ENCODE results near the gene BTLA.
"Not testable (repeated sequence)": the region's sequence is repeated elsewhere in the genome, so short reads cannot be mapped to it uniquely, and the experiment has no call there.

BTLA gene

GRCh38 chr3:112459750-112460149 lies 39.5 kb downstream of the BTLA start:
- DNase-seq (no peak), ATAC-seq (replicated peaks) (peak; percentile 53)
- Mint-ChIP-seq H3K4me3 (peak overlapping the region; percentile 62 to 70), H3K4me1 (ENCODE audit: low read depth in 2 of 2) (peaks cover 43 to 45% of the 10 kb centered on the region in 2 donors), H3K27ac (peak overlapping the region; percentile 75 to 89), H3K9me3 (no peaks in the 10 kb centered on the region), H3K27me3 (no peaks in the 10 kb centered on the region), H3K36me3 (ENCODE audit: insufficient read depth) (no peaks in the 10 kb centered on the region)

GRCh38 chr3:112456147-112456546 lies 43.1 kb downstream of the BTLA start:
- ATAC-seq (replicated peaks) (no peak), DNase-seq (no peak)
- H3K36me3 Mint-ChIP-seq (ENCODE audit: insufficient read depth): no peaks in the 10 kb centered on the region
- H3K4me1 Mint-ChIP-seq (ENCODE audit: low read depth in 2 of 2): peaks cover 20 to 29% of the 10 kb centered on the region in 2 donors
- no peaks in the 10 kb centered on the region for H3K9me3 Mint-ChIP-seq
- H3K27ac Mint-ChIP-seq: no peak overlapping the region
- no peak overlapping the region for H3K4me3 Mint-ChIP-seq
- H3K27me3 Mint-ChIP-seq: no peaks in the 10 kb centered on the region

GRCh38 chr3:112448939-112449338 lies 50.3 kb downstream of the BTLA start:
- ATAC-seq (replicated peaks): no peak
- H3K4me1 Mint-ChIP-seq (ENCODE audit: low read depth in 2 of 2): peaks cover 4 to 5% of the 10 kb centered on the region in 2 donors
- DNase-seq: no peak
- no peak overlapping the region for H3K4me3 Mint-ChIP-seq
- no peaks in the 10 kb centered on the region for H3K36me3 Mint-ChIP-seq (ENCODE audit: insufficient read depth)
- no peak overlapping the region for H3K27ac Mint-ChIP-seq
- H3K9me3 Mint-ChIP-seq: no peaks in the 10 kb centered on the region
- H3K27me3 Mint-ChIP-seq: no peaks in the 10 kb centered on the region

- Mint-ChIP-seq H3K27me3 (no peaks in the 10 kb centered on the region), H3K27ac (no peak overlapping the region), H3K4me3 (no peak overlapping the region), H3K4me1 (ENCODE audit: low read depth in 2 of 2) (peaks cover 4 to 5% of the 10 kb centered on the region in 2 donors), H3K36me3 (ENCODE audit: insufficient read depth) (no peaks in the 10 kb centered on the region), H3K9me3 (no peaks in the 10 kb centered on the region)
- ATAC-seq (replicated peaks) (no peak), DNase-seq (no peak)
These were observed 52.9 kb downstream of the BTLA start for GRCh38 chr3:112446343-112446742.

GRCh38 chr3:112445839-112446238 lies 53.4 kb downstream of the BTLA start:
- no peaks in the 10 kb centered on the region for H3K36me3 Mint-ChIP-seq (ENCODE audit: insufficient read depth)
- no peak for ATAC-seq (replicated peaks)
- H3K27me3 Mint-ChIP-seq: no peaks in the 10 kb centered on the region
- H3K9me3 Mint-ChIP-seq: no peaks in the 10 kb centered on the region
- H3K4me1 Mint-ChIP-seq (ENCODE audit: low read depth in 2 of 2): peaks cover 4 to 5% of the 10 kb centered on the region in 2 donors
- no peak for DNase-seq
- no peak overlapping the region for H3K27ac Mint-ChIP-seq
- H3K4me3 Mint-ChIP-seq: no peak overlapping the region

- H3K4me3 Mint-ChIP-seq: peak overlapping the region; percentile 53 to 66
- no peaks in the 10 kb centered on the region for H3K9me3 Mint-ChIP-seq
- H3K4me1 Mint-ChIP-seq (ENCODE audit: low read depth in 2 of 2): peaks cover 12 to 21% of the 10 kb centered on the region in 2 donors
- no peaks in the 10 kb centered on the region for H3K36me3 Mint-ChIP-seq (ENCODE audit: insufficient read depth)
- no peaks in the 10 kb centered on the region for H3K27me3 Mint-ChIP-seq
- peak overlapping the region; percentile 47 to 67 for H3K27ac Mint-ChIP-seq
- DNase-seq: peak; percentile 11 to 16 (median 14)
- ATAC-seq (replicated peaks): peak; percentile 98
These were observed 61.9 kb downstream of the BTLA start for GRCh38 chr3:112437146-112438022.

GRCh38 chr3:112429960-112430359 lies 69.3 kb downstream of the BTLA start:
- H3K36me3 Mint-ChIP-seq (ENCODE audit: insufficient read depth): no peaks in the 10 kb centered on the region
- H3K4me3 Mint-ChIP-seq: no peak overlapping the region
- H3K27ac Mint-ChIP-seq: no peak overlapping the region
- DNase-seq: no peak
- H3K9me3 Mint-ChIP-seq: no peaks in the 10 kb centered on the region
- no peaks in the 10 kb centered on the region for H3K4me1 Mint-ChIP-seq (ENCODE audit: low read depth in 2 of 2)
- no peaks in the 10 kb centered on the region for H3K27me3 Mint-ChIP-seq
- no peak for ATAC-seq (replicated peaks)

GRCh38 chr3:112427123-112427522 lies 72.1 kb downstream of the BTLA start:
- ATAC-seq (replicated peaks) (no peak), DNase-seq (no peak)
- Mint-ChIP-seq H3K4me3 (no peak overlapping the region), H3K9me3 (no peaks in the 10 kb centered on the region), H3K36me3 (ENCODE audit: insufficient read depth) (no peaks in the 10 kb centered on the region), H3K27me3 (no peaks in the 10 kb centered on the region), H3K27ac (no peak overlapping the region), H3K4me1 (ENCODE audit: low read depth in 2 of 2) (no peaks in the 10 kb centered on the region)

GRCh38 chr3:112425858-112426750 lies 73.2 kb downstream of the BTLA start:
- no peak overlapping the region for H3K27ac Mint-ChIP-seq
- H3K4me3 Mint-ChIP-seq: no peak overlapping the region
- ATAC-seq (replicated peaks): no peak

GRCh38 chr3:112425382-112425781 lies 73.9 kb downstream of the BTLA start:
- Mint-ChIP-seq H3K27me3 (peaks cover 0 to 7% of the 10 kb centered on the region in 2 donors), H3K4me1 (ENCODE audit: low read depth in 2 of 2) (no peaks in the 10 kb centered on the region), H3K36me3 (ENCODE audit: insufficient read depth) (no peaks in the 10 kb centered on the region), H3K4me3 (no peak overlapping the region), H3K27ac (no peak overlapping the region), H3K9me3 (no peaks in the 10 kb centered on the region)
- no peak for ATAC-seq (replicated peaks)
- DNase-seq: no peak

More at GRCh38 chr3:112425858-112426750, 73.2 kb downstream of the BTLA start:
- Mint-ChIP-seq H3K36me3 (ENCODE audit: insufficient read depth) (no peaks in the 10 kb centered on the region), H3K9me3 (no peaks in the 10 kb centered on the region), H3K4me1 (ENCODE audit: low read depth in 2 of 2) (no peaks in the 10 kb centered on the region), H3K27me3 (peaks cover 0 to 7% of the 10 kb centered on the region in 2 donors)
- DNase-seq: no peak

GRCh38 chr3:112424394-112424793 lies 74.9 kb downstream of the BTLA start:
- ATAC-seq (replicated peaks): no peak
- H3K9me3 Mint-ChIP-seq: no peaks in the 10 kb centered on the region
- H3K4me1 Mint-ChIP-seq (ENCODE audit: low read depth in 2 of 2): no peaks in the 10 kb centered on the region
- no peak for DNase-seq
- no peaks in the 10 kb centered on the region for H3K36me3 Mint-ChIP-seq (ENCODE audit: insufficient read depth)
- H3K27ac Mint-ChIP-seq: no peak overlapping the region
- H3K27me3 Mint-ChIP-seq: peaks cover 0 to 7% of the 10 kb centered on the region in 2 donors
- no peak overlapping the region for H3K4me3 Mint-ChIP-seq

- H3K27me3 Mint-ChIP-seq; H3K4me1 Mint-ChIP-seq (ENCODE audit: low read depth in 2 of 2); H3K36me3 Mint-ChIP-seq (ENCODE audit: insufficient read depth); H3K4me3 Mint-ChIP-seq; H3K9me3 Mint-ChIP-seq; H3K27ac Mint-ChIP-seq; DNase-seq; ATAC-seq (replicated peaks): not testable (repeated sequence)
These were observed 76.4 kb downstream of the BTLA start for GRCh38 chr3:112422921-112423320.

- not testable (repeated sequence) for DNase-seq; H3K4me1 Mint-ChIP-seq (ENCODE audit: low read depth in 2 of 2); H3K4me3 Mint-ChIP-seq; H3K27me3 Mint-ChIP-seq; ATAC-seq (replicated peaks); H3K36me3 Mint-ChIP-seq (ENCODE audit: insufficient read depth); H3K9me3 Mint-ChIP-seq
- H3K27ac Mint-ChIP-seq: peak overlapping the region in 1 of 2 donors; percentile 36
These were observed 80.7 kb downstream of the BTLA start for GRCh38 chr3:112418526-112418925.

Measured in effector memory CD8-positive, alpha-beta T cell (primary cell).